Tibial artery (tissue), 4 donors: Measurements from ENCODE around the gene SLC25A6.
A peak's percentile ranks its signal among the peaks of the same experiment; 100 is the strongest.

ENCODE experiments used
- DNase-seq, 2 donors: peaks; one replicate each; pipeline ENCODE4 v3.0.0-alpha.2; 2019
- H3K27ac ChIP-seq, 2 donors: fragments of 200-600 bp; sonication (generic) in 1 of 2; 1 replicate in 1 of 2; 2 replicates in 1 of 2; pipeline ENCODE4 v1.5.1; 2018 to 2019; ENCODE audit warnings: mild to moderate bottlenecking in 1 of 2
- H3K27me3 ChIP-seq, 2 donors: fragments of 200-600 bp; sonication (generic) in 1 of 2; one replicate each; pipeline versions ENCODE4 v1.5.1 to v1.6.0; 2016 to 2019
- H3K36me3 ChIP-seq, 3 donors: fragments of 200-600 bp; sonication (generic) in 2 of 3; one replicate each; pipeline ENCODE4 v1.5.1; 2016 to 2019; ENCODE audit warnings: mild to moderate bottlenecking in 2 of 3
- H3K4me1 ChIP-seq, 4 donors: fragments of 200-600 bp; sonication (generic) in 2 of 4; 1 replicate in 3 of 4; 2 replicates in 1 of 4; pipeline ENCODE4 v1.5.1; 2016 to 2019
- H3K4me3 ChIP-seq, 2 donors: fragments of 200-600 bp; sonication (generic) in 1 of 2; 1 replicate in 1 of 2; 2 replicates in 1 of 2; pipeline ENCODE4 v1.5.1; 2018 to 2019; ENCODE audit warnings: mild to moderate bottlenecking in 2 of 2
- H3K9me3 ChIP-seq, 3 donors: fragments of 200-600 bp; sonication (generic) in 1 of 3; one replicate each; pipeline ENCODE4 v1.5.1; 2016 to 2019
- intact Hi-C: fragments of 100-400 bp; cut with DNase I; formaldehyde crosslinking; loops from one replicate; pipeline ENCODE4 v1.15.0; 2023; ENCODE audit warnings: low total_unique reads
- TF ChIP-seq, protein P1 (sequence below), 2 experiments: fragments of 200-600 bp in 1 of 2; fragments of 450-650 bp in 1 of 2; IDR thresholded peaks; one replicate each; pipeline ENCODE4 v1.5.1; 2017 to 2019; ENCODE audit warnings: antibody characterized with exemption in 2 of 2, mild to moderate bottlenecking in 1 of 2, moderate library complexity in 1 of 2

SLC25A6 gene

GRCh38 chrX:1386338-1387127 lies 5.4 kb downstream of the SLC25A6 start:
- Histone ChIP-seq H3K4me3 (no peak overlapping the region), H3K27me3 (no peaks in the 10 kb centered on the region), H3K27ac (no peak overlapping the region), H3K9me3 (no peaks in the 10 kb centered on the region), H3K36me3 (peaks cover 69 to 94% (median 76%) of the 10 kb centered on the region in 3 donors), H3K4me1 (peaks cover 0 to 31% (median 27%) of the 10 kb centered on the region in 4 donors)
- TF ChIP-seq, protein P1, sequence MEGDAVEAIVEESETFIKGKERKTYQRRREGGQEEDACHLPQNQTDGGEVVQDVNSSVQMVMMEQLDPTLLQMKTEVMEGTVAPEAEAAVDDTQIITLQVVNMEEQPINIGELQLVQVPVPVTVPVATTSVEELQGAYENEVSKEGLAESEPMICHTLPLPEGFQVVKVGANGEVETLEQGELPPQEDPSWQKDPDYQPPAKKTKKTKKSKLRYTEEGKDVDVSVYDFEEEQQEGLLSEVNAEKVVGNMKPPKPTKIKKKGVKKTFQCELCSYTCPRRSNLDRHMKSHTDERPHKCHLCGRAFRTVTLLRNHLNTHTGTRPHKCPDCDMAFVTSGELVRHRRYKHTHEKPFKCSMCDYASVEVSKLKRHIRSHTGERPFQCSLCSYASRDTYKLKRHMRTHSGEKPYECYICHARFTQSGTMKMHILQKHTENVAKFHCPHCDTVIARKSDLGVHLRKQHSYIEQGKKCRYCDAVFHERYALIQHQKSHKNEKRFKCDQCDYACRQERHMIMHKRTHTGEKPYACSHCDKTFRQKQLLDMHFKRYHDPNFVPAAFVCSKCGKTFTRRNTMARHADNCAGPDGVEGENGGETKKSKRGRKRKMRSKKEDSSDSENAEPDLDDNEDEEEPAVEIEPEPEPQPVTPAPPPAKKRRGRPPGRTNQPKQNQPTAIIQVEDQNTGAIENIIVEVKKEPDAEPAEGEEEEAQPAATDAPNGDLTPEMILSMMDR (IDR thresholded peaks at IDR 0.05) = no peak
- DNase-seq = peak in 1 of 2 donors; percentile 62
- intact Hi-C loops = loop anchor here (1.0 kb wide), 1 partner anchor 33 kb away; no protein-coding TSS in a partner anchor

DNA sequence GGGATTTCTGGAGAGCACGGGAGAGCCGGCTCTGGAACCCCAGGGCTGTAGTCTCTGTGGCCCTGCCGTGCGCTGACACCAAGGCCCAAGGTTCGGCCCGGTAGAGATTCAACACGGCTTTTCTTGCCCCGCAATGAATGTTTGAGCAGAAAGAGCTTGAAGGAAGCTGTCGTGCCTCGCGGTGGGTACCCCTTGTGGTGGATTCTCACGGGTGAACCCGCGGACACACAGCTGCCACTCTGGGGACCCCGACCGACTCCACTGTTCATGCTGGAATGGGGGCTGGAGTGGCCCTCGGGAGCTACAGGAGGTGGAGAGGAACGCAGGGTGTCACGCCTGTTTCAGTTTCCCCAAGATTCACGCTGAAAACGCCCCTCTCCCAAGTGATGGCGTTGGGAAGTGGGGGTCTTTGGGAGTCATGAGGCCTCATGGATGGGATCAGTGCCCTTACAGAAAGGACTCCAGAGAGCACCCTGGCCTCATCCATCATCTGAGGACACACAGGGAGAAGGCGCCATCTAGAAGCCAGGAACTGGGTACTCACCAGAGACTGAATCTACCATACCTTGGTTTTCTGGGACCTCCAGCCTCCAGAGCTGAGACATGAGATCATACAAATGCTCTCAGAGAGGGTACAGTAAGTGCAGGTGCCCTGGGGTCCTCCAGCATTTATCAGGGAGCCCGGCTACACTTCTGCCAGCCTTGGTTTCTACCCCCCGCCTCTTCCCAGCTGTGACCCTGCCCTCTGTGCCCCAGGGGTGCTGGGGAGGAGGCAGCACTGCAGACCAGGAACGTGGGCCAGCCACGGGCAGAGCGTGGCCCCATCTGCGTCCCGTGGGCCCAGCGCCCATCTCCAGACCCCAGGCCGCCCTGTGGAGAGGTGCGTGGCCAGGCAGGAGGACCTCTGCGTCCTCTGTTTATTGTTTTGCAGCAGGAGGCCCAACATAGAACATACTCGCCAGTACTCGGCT lies 6.4 kb downstream of the SLC25A6 start:
- Histone ChIP-seq H3K4me1 (peaks cover 0 to 23% (median 19%) of the 10 kb centered on the region in 4 donors), H3K36me3 (peaks cover 69 to 89% (median 74%) of the 10 kb centered on the region in 3 donors), H3K9me3 (no peaks in the 10 kb centered on the region), H3K27ac (no peak overlapping the region), H3K27me3 (no peaks in the 10 kb centered on the region), H3K4me3 (no peak overlapping the region)
- peak in 1 of 2 donors; percentile 61 for DNase-seq
- TF ChIP-seq, protein P1 (IDR thresholded peaks at IDR 0.05) = no peak
- intact Hi-C loops = loop anchor here (1.0 kb wide), 1 partner anchor 32 kb away; no protein-coding TSS in a partner anchor

DNA sequence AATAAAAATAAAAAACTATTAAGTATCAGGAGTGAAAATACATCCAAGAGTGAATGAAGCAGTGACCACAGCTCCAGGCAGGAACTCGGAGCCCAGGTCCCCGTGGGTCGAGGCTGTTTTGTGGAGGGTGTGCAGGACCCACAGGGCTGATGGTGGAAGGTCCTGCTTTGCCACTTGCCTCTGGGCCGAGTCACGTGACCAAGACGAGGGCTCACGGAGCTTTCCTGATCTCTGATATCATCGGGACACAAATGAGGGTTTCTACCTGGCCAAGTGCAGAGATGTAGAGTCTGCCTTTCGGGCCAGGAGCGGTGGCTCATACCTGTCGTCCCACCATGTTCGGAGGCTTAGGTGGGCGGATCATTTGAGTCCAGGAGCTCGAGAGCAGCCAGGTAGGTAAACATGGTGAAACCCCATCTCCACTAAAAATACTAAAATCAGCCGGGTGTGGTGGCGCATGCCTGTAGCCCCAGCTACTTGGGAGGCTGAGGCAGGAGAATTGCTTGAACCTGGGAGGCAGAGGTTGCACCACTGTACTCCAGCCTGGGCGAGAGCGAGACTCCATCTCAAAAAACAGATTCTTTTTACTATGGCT lies 7.2 kb downstream of the SLC25A6 start:
- Histone ChIP-seq H3K4me1 (peaks cover 0 to 16% (median 12%) of the 10 kb centered on the region in 4 donors), H3K36me3 (peaks cover 63 to 81% (median 66%) of the 10 kb centered on the region in 3 donors), H3K4me3 (no peak overlapping the region), H3K9me3 (no peaks in the 10 kb centered on the region), H3K27ac (no peak overlapping the region), H3K27me3 (no peaks in the 10 kb centered on the region)
- TF ChIP-seq, protein P1 (IDR thresholded peaks at IDR 0.05) = no peak
- intact Hi-C loops = no loop called here
- DNase-seq = peak in 1 of 2 donors; percentile 63

DNA sequence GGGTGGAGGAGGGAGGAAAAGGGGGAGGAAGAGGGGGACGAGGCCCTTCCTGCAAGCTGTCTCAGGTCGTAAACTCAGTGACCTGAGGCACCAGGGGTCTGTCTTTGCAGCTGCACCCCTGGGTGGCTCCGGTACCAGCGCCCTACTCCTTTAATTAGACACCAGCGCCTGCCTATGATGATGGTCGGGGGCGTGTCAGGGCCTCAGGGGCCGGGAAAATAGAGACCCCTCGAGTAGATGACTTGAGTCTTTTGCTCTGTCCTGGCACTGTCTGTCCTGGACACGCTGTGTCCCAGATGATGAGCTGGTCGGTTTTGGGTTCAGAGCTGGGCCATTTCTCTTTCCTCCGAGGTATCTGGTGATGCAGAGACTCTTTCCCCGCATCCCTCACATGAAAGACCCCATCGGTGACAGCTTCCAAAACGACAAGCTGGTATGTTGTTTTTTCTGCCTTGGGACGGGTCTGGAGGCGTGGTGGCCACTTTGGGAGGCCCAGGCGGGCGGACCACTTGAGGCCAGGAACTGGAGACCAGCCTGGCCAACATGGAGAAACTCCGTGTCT lies 11.2 kb downstream of the SLC25A6 start:
- peak in 1 of 2 donors; percentile 61 for DNase-seq
- no peak overlapping the region for H3K4me3 ChIP-seq
- intact Hi-C loops = no loop called here
- H3K27me3 ChIP-seq = no peaks in the 10 kb centered on the region
- no peaks in the 10 kb centered on the region for H3K9me3 ChIP-seq
- no peak overlapping the region for H3K27ac ChIP-seq
- H3K4me1 ChIP-seq = no peaks in the 10 kb centered on the region
- TF ChIP-seq, protein P1 (IDR thresholded peaks at IDR 0.05) = no peak
- peaks cover 23 to 46% (median 26%) of the 10 kb centered on the region in 3 donors for H3K36me3 ChIP-seq

- no peaks in the 10 kb centered on the region for H3K4me1 ChIP-seq
- no peaks in the 10 kb centered on the region for H3K9me3 ChIP-seq
- TF ChIP-seq, protein P1 (IDR thresholded peaks at IDR 0.05) = no peak
- H3K4me3 ChIP-seq = no peak overlapping the region
- no peak for DNase-seq
- intact Hi-C loops = no loop called here
- H3K27me3 ChIP-seq = no peaks in the 10 kb centered on the region
- no peak overlapping the region for H3K27ac ChIP-seq
- peaks cover 0 to 21% (median 2%) of the 10 kb centered on the region in 3 donors for H3K36me3 ChIP-seq
These were observed 13.6 kb downstream of the SLC25A6 start for GRCh38 chrX:1378306-1378759.
